GM23338 (cell line): ENCODE data around the gene HSDL2.

ENCODE experiments used
- CREB1 ChIP-seq: fragments of 250-450 bp; sonication (Bioruptor Pico); IDR thresholded peaks from 2 replicates; pipeline ENCODE4 v1.5.0; 2020; ENCODE audit warnings: low read depth, mild to moderate bottlenecking, moderate library complexity
- EZH2 ChIP-seq: fragments of 200-600 bp; sonication (generic); IDR thresholded peaks from one replicate; pipeline ENCODE4 v1.8.0; 2017; ENCODE audit warnings: antibody characterized with exemption, mild to moderate bottlenecking, low read depth; ENCODE audit not compliant: unreplicated experiment
- EZH2phosphoT487 ChIP-seq: fragments of 200-600 bp; sonication (generic); IDR thresholded peaks from one replicate; pipeline ENCODE4 v1.8.1; 2018; ENCODE audit warnings: antibody characterized with exemption; ENCODE audit not compliant: unreplicated experiment
- JUNB ChIP-seq: IDR thresholded peaks from one replicate; pipeline ENCODE4 v1.6.1; 2016; ENCODE audit warnings: antibody characterized with exemption; ENCODE audit not compliant: unreplicated experiment
- POLR2AphosphoS5 ChIP-seq: IDR thresholded peaks from 2 replicates; pipeline ENCODE4 v1.6.1; 2016; ENCODE audit warnings: antibody characterized with exemption, low read depth
- ZNF114 ChIP-seq: fragments of 250-450 bp; sonication (Bioruptor Pico); IDR thresholded peaks from 2 replicates; pipeline ENCODE4 v1.5.0; 2020; ENCODE audit warnings: mild to moderate bottlenecking, moderate library complexity
- TF ChIP-seq, protein P1 (sequence below), 2 experiments: fragments of 200-600 bp in 1 of 2; sonication (generic) in 1 of 2; conservative IDR thresholded peaks; 2 replicates each; pipeline versions ENCODE4 v1.5.1 to v1.6.1; 2016 to 2017; ENCODE audit warnings: antibody characterized with exemption in 2 of 2, low read depth in 2 of 2, mild to moderate bottlenecking in 2 of 2, moderate library complexity in 1 of 2
- TF ChIP-seq, protein P2 (sequence below): IDR thresholded peaks from one replicate; pipeline ENCODE4 v1.6.1; 2018; ENCODE audit warnings: antibody characterized with exemption; ENCODE audit not compliant: unreplicated experiment

DNA sequence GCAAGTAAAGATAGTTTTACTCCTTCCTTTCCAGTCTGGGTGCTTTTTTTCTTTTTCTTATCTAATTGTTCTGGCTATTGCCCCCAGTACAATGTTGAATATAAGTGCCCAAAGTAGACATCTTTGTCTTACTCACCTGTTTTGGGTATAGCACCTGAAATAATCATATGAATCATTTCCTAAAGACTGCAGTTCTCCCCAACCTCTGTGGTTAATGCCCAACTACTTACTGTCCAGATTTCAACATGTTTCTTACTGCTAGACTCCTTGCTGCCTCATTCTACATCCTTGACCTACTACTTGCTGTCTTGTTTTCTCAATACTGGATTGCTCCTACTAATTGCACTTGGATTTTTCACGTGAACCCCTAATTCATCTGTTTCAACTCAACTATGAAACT is 8.8 kb upstream of the HSDL2 start:
- TF ChIP-seq, protein P1, sequence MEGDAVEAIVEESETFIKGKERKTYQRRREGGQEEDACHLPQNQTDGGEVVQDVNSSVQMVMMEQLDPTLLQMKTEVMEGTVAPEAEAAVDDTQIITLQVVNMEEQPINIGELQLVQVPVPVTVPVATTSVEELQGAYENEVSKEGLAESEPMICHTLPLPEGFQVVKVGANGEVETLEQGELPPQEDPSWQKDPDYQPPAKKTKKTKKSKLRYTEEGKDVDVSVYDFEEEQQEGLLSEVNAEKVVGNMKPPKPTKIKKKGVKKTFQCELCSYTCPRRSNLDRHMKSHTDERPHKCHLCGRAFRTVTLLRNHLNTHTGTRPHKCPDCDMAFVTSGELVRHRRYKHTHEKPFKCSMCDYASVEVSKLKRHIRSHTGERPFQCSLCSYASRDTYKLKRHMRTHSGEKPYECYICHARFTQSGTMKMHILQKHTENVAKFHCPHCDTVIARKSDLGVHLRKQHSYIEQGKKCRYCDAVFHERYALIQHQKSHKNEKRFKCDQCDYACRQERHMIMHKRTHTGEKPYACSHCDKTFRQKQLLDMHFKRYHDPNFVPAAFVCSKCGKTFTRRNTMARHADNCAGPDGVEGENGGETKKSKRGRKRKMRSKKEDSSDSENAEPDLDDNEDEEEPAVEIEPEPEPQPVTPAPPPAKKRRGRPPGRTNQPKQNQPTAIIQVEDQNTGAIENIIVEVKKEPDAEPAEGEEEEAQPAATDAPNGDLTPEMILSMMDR (conservative IDR thresholded peaks at IDR 0.05; ENCODE audit: low read depth in 2 of 2), result no peak
- TF ChIP-seq EZH2phosphoT487, result no peak
- no peak for TF ChIP-seq EZH2
- no peak for TF ChIP-seq POLR2AphosphoS5
- TF ChIP-seq CREB1 (CRISPR knock-in tag), result no peak
- TF ChIP-seq JUNB, result no peak
- TF ChIP-seq ZNF114 (CRISPR knock-in tag), result no peak
- TF ChIP-seq, protein P2, sequence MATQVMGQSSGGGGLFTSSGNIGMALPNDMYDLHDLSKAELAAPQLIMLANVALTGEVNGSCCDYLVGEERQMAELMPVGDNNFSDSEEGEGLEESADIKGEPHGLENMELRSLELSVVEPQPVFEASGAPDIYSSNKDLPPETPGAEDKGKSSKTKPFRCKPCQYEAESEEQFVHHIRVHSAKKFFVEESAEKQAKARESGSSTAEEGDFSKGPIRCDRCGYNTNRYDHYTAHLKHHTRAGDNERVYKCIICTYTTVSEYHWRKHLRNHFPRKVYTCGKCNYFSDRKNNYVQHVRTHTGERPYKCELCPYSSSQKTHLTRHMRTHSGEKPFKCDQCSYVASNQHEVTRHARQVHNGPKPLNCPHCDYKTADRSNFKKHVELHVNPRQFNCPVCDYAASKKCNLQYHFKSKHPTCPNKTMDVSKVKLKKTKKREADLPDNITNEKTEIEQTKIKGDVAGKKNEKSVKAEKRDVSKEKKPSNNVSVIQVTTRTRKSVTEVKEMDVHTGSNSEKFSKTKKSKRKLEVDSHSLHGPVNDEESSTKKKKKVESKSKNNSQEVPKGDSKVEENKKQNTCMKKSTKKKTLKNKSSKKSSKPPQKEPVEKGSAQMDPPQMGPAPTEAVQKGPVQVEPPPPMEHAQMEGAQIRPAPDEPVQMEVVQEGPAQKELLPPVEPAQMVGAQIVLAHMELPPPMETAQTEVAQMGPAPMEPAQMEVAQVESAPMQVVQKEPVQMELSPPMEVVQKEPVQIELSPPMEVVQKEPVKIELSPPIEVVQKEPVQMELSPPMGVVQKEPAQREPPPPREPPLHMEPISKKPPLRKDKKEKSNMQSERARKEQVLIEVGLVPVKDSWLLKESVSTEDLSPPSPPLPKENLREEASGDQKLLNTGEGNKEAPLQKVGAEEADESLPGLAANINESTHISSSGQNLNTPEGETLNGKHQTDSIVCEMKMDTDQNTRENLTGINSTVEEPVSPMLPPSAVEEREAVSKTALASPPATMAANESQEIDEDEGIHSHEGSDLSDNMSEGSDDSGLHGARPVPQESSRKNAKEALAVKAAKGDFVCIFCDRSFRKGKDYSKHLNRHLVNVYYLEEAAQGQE, result no peak
